HepG2 (cell line): ENCODE results near the gene PRMT5. TPM values are rescaled to one million over a fixed set of nuclear protein-coding genes. Genes with fewer than 3 reads are reported as not detected.
A peak's percentile ranks its signal among the peaks of the same experiment; 100 is the strongest.

Experiments
- ARHGAP35 ChIP-seq: sonication (generic); formaldehyde crosslinking; IDR thresholded peaks from 2 replicates; pipeline ENCODE4 v1.9.0; 2022; ENCODE audit warnings: mild to moderate bottlenecking, inconsistent platforms, moderate library complexity, missing genetic modification reagents, borderline replicate concordance
- CHD4 ChIP-seq: fragments of 200-600 bp; sonication (generic); IDR thresholded peaks from 2 replicates; pipeline ENCODE4 v1.7.0; 2017; ENCODE audit warnings: mild to moderate bottlenecking, low read length, borderline replicate concordance
- EEA1 ChIP-seq: sonication (generic); formaldehyde crosslinking; IDR thresholded peaks from 2 replicates; pipeline ENCODE4 v1.5.1; 2020; ENCODE audit warnings: mild to moderate bottlenecking, missing genetic modification reagents, borderline replicate concordance
- FOXA3 ChIP-seq: IDR thresholded peaks from 2 replicates; pipeline ENCODE4 v1.6.1; 2016; ENCODE audit warnings: missing genetic modification reagents, missing compliant biosample characterization
- GATA4 ChIP-seq: sonication (generic); IDR thresholded peaks from 2 replicates; pipeline ENCODE4 v1.6.1; 2016; ENCODE audit warnings: antibody characterized with exemption, low read depth, borderline replicate concordance
- GZF1 ChIP-seq: sonication (generic); formaldehyde crosslinking; IDR thresholded peaks from 2 replicates; pipeline ENCODE4 v1.5.1; 2020; ENCODE audit warnings: mild to moderate bottlenecking, missing genetic modification reagents
- HES4 ChIP-seq: sonication (generic); formaldehyde crosslinking; IDR thresholded peaks from 2 replicates; pipeline ENCODE4 v1.9.0; 2021; ENCODE audit warnings: mild to moderate bottlenecking, missing genetic modification reagents, borderline replicate concordance
- KDM1A ChIP-seq: IDR thresholded peaks from 2 replicates; pipeline ENCODE4 v1.6.1; 2016; ENCODE audit warnings: missing compliant biosample characterization
- MAF1 ChIP-seq: sonication (generic); formaldehyde crosslinking; IDR thresholded peaks from 2 replicates; pipeline ENCODE4 v1.5.0; 2020; ENCODE audit warnings: missing genetic modification reagents, borderline replicate concordance
- NCOA1 ChIP-seq: sonication (generic); formaldehyde crosslinking; IDR thresholded peaks from 2 replicates; pipeline ENCODE4 v1.9.0; 2021; ENCODE audit warnings: missing genetic modification reagents
- NR2F2 ChIP-seq: IDR thresholded peaks from 2 replicates; pipeline ENCODE4 v1.6.1; 2012; ENCODE audit warnings: low read depth, inconsistent platforms, borderline replicate concordance
- RCOR2 ChIP-seq: IDR thresholded peaks from 2 replicates; pipeline ENCODE4 v1.6.1; 2016; ENCODE audit warnings: missing biosample characterization, missing genetic modification reagents
- SP1 ChIP-seq, 2 experiments: fragments of 450-650 bp in 1 of 2; sonication (generic) in 1 of 2; formaldehyde crosslinking in 1 of 2; IDR thresholded peaks; 2 replicates each; pipeline versions ENCODE4 v1.4.0 to v1.6.1; 2016 to 2020; ENCODE audit warnings: missing genetic modification reagents in 1 of 2
- SRY ChIP-seq: sonication (generic); formaldehyde crosslinking; IDR thresholded peaks from 2 replicates; pipeline ENCODE4 v1.8.0; 2022; ENCODE audit warnings: mild to moderate bottlenecking, missing genetic modification reagents
- THYN1 ChIP-seq: sonication (generic); formaldehyde crosslinking; IDR thresholded peaks from 2 replicates; pipeline ENCODE4 v1.8.1; 2023; ENCODE audit warnings: low read depth, mild to moderate bottlenecking, moderate library complexity, missing genetic modification reagents, borderline replicate concordance
- ZBTB20 ChIP-seq: sonication (generic); formaldehyde crosslinking; IDR thresholded peaks from 2 replicates; pipeline ENCODE4 v1.8.1; 2023; ENCODE audit warnings: missing genetic modification reagents, low read depth, mild to moderate bottlenecking, borderline replicate concordance
- ZBTB7A ChIP-seq: sonication (generic); formaldehyde crosslinking; IDR thresholded peaks from 2 replicates; pipeline ENCODE4 v1.8.0; 2022; ENCODE audit warnings: mild to moderate bottlenecking, missing genetic modification reagents
- ZNF24 ChIP-seq: fragments of 450-650 bp; IDR thresholded peaks from 2 replicates; pipeline ENCODE4 v1.6.1; 2017; ENCODE audit warnings: antibody characterized with exemption, mild to moderate bottlenecking
- ZNF460 ChIP-seq: sonication (generic); formaldehyde crosslinking; IDR thresholded peaks from 2 replicates; pipeline ENCODE4 v1.5.1; 2020; ENCODE audit warnings: missing genetic modification reagents, mild to moderate bottlenecking, borderline replicate concordance
- ZNF563 ChIP-seq: sonication (generic); formaldehyde crosslinking; IDR thresholded peaks from 2 replicates; pipeline ENCODE4 v1.8.0; 2022; ENCODE audit warnings: mild to moderate bottlenecking, moderate library complexity, missing genetic modification reagents
- ZNF589 ChIP-seq: sonication (generic); formaldehyde crosslinking; conservative IDR thresholded peaks from 2 replicates; pipeline ENCODE4 v1.8.0; 2022; ENCODE audit warnings: mild to moderate bottlenecking, moderate library complexity, missing genetic modification reagents
- ZNF772 ChIP-seq: sonication (generic); formaldehyde crosslinking; IDR thresholded peaks from 2 replicates; pipeline ENCODE4 v1.5.0; 2020; ENCODE audit warnings: mild to moderate bottlenecking, missing genetic modification reagents
- polyA plus RNA-seq, 8 experiments: library from polyadenylated mRNA; depleted of rRNA in 3 of 8; stranded (reverse) in 7 of 8; unstranded in 1 of 8; fragments of >200 nt; fragmentation: Illumina TruSeq in 4 of 8; extraction: Trizol in 4 of 8; gene quantifications; 2 replicates each; pipeline versions ENCODE4 v1.2.1 to v1.2.3, GENCODE V29; 2011 to 2016; ENCODE audit warnings: low read depth in 4 of 8, missing spikeins in 1 of 8, mixed read lengths in 1 of 8; ENCODE audit not compliant: insufficient read depth in 1 of 8
- total RNA-seq, 5 experiments: library from RNA; depleted of rRNA; stranded (reverse); fragments of >200 nt; fragmentation: Illumina TruSeq; extraction: Trizol; gene quantifications; 2 replicates each; pipeline ENCODE4 v1.2.3, GENCODE V29; 2016; ENCODE audit warnings: low read depth in 1 of 5
- TF ChIP-seq, protein P1 (sequence below): sonication (generic); formaldehyde crosslinking; IDR thresholded peaks from 2 replicates; pipeline ENCODE4 v1.8.1; 2023; ENCODE audit warnings: missing genetic modification reagents, mild to moderate bottlenecking, borderline replicate concordance
- TF ChIP-seq, protein P2 (sequence below): IDR thresholded peaks from 2 replicates; pipeline ENCODE4 v1.6.1; 2016; ENCODE audit warnings: missing genetic modification reagents, missing compliant biosample characterization
- TF ChIP-seq, protein P3 (sequence below): sonication (generic); formaldehyde crosslinking; IDR thresholded peaks from 2 replicates; pipeline ENCODE4 v1.9.0; 2021; ENCODE audit warnings: missing genetic modification reagents, borderline replicate concordance
- TF ChIP-seq, protein P4 (sequence below): sonication (generic); formaldehyde crosslinking; IDR thresholded peaks from 2 replicates; pipeline ENCODE4 v1.8.0; 2023; ENCODE audit warnings: mild to moderate bottlenecking, missing genetic modification reagents
- TF ChIP-seq, protein P5 (sequence below): sonication (generic); formaldehyde crosslinking; conservative IDR thresholded peaks from 2 replicates; pipeline ENCODE4 v1.4.0; 2020; ENCODE audit warnings: missing genetic modification reagents
- TF ChIP-seq, protein P6 (sequence below): IDR thresholded peaks from 2 replicates; pipeline ENCODE4 v1.6.1; 2016; ENCODE audit warnings: missing compliant biosample characterization, missing genetic modification reagents, borderline replicate concordance

PRMT5 gene
- total and polyA plus RNA-seq, 2 of the 13 experiments (the other 11 are each of a cell fraction or from before 2014, with no cell fraction given): 210 to 354 TPM

DNA sequence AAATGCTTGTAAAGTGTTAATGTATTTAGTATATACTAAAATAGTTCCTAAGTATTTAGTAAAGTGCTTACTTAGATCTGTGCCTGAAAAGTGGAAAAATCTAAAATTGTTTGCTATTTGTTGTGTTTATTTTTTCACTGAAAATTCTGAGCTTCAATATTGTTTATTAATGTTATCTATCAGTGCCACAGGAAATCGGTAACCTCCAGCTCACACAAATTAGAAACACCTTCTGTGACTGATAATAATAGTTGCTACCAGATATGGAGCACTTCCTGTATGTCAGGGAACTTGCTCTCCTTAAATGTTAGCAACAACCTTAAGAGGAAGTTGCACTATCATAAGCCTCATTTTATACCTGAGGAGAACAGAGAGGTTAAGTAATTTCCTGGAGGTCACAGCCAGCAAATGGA lies 58.4 kb downstream of the PRMT5 start (continued):
- TF ChIP-seq, protein P1, sequence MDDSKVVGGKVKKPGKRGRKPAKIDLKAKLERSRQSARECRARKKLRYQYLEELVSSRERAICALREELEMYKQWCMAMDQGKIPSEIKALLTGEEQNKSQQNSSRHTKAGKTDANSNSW (CRISPR knock-in tag): no peak
- peak; percentile 98 for TF ChIP-seq RCOR2
- no peak for TF ChIP-seq NR2F2
- TF ChIP-seq, protein P2, sequence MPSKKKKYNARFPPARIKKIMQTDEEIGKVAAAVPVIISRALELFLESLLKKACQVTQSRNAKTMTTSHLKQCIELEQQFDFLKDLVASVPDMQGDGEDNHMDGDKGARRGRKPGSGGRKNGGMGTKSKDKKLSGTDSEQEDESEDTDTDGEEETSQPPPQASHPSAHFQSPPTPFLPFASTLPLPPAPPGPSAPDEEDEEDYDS (CRISPR knock-in tag): no peak
- TF ChIP-seq ARHGAP35: no peak
- TF ChIP-seq HES4 (CRISPR knock-in tag): no peak
- no peak for TF ChIP-seq NCOA1
- TF ChIP-seq ZNF24: no peak
- TF ChIP-seq GZF1: no peak
- TF ChIP-seq GATA4: no peak
- no peak for TF ChIP-seq SRY (CRISPR knock-in tag)
- TF ChIP-seq ZNF460 (CRISPR knock-in tag): no peak
- TF ChIP-seq ZNF563: no peak
- TF ChIP-seq, protein P3, sequence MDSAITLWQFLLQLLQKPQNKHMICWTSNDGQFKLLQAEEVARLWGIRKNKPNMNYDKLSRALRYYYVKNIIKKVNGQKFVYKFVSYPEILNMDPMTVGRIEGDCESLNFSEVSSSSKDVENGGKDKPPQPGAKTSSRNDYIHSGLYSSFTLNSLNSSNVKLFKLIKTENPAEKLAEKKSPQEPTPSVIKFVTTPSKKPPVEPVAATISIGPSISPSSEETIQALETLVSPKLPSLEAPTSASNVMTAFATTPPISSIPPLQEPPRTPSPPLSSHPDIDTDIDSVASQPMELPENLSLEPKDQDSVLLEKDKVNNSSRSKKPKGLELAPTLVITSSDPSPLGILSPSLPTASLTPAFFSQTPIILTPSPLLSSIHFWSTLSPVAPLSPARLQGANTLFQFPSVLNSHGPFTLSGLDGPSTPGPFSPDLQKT (CRISPR knock-in tag): no peak
- TF ChIP-seq FOXA3 (CRISPR knock-in tag): no peak
- TF ChIP-seq ZNF772 (CRISPR knock-in tag): no peak
- TF ChIP-seq, protein P4, sequence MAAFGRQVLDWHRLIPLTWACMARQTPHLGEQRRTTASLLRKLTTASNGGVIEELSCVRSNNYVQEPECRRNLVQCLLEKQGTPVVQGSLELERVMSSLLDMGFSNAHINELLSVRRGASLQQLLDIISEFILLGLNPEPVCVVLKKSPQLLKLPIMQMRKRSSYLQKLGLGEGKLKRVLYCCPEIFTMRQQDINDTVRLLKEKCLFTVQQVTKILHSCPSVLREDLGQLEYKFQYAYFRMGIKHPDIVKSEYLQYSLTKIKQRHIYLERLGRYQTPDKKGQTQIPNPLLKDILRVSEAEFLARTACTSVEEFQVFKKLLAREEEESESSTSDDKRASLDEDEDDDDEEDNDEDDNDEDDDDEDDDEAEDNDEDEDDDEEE (CRISPR knock-in tag): no peak
- no peak; the same call in 1 of the 2 replicates for TF ChIP-seq KDM1A (CRISPR knock-in tag)
- no peak for TF ChIP-seq SP1 (IDR thresholded peaks at IDR 0.05)
- TF ChIP-seq SP1 (CRISPR knock-in tag; IDR thresholded peaks at IDR 0.05): no peak
- TF ChIP-seq MAF1 (CRISPR knock-in tag): no peak
- TF ChIP-seq THYN1 (CRISPR knock-in tag): no peak
- TF ChIP-seq EEA1: no peak
- TF ChIP-seq CHD4: no peak
- TF ChIP-seq, protein P5, sequence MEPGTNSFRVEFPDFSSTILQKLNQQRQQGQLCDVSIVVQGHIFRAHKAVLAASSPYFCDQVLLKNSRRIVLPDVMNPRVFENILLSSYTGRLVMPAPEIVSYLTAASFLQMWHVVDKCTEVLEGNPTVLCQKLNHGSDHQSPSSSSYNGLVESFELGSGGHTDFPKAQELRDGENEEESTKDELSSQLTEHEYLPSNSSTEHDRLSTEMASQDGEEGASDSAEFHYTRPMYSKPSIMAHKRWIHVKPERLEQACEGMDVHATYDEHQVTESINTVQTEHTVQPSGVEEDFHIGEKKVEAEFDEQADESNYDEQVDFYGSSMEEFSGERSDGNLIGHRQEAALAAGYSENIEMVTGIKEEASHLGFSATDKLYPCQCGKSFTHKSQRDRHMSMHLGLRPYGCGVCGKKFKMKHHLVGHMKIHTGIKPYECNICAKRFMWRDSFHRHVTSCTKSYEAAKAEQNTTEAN: no peak
- TF ChIP-seq ZBTB7A: no peak
- TF ChIP-seq ZBTB20 (CRISPR knock-in tag): no peak
- TF ChIP-seq, protein P6, sequence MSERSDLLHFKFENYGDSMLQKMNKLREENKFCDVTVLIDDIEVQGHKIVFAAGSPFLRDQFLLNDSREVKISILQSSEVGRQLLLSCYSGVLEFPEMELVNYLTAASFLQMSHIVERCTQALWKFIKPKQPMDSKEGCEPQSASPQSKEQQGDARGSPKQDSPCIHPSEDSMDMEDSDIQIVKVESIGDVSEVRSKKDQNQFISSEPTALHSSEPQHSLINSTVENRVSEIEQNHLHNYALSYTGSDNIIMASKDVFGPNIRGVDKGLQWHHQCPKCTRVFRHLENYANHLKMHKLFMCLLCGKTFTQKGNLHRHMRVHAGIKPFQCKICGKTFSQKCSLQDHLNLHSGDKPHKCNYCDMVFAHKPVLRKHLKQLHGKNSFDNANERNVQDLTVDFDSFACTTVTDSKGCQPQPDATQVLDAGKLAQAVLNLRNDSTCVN (CRISPR knock-in tag): no peak
- TF ChIP-seq ZNF589 (CRISPR knock-in tag): no peak
